Kidney (tissue), 14 donors: ENCODE results near the gene C1orf35. TPM values are rescaled to one million over a fixed set of nuclear protein-coding genes. Genes with fewer than 3 reads are reported as not detected.

Experiments used
- DNase-seq, 5 donors: peaks; one replicate each; pipeline ENCODE4 v3.0.0-alpha.2; 2013 to 2020
- FAIRE-seq: peaks from 2 replicates; lab custom pipeline; 2012; peaks lifted over from hg19 to GRCh38; lab: Jason Lieb, UNC
- H3K27ac ChIP-seq, 2 donors: one replicate each; pipeline ENCODE4 v1.7.0; 2013; ENCODE audit warnings: low read depth in 2 of 2, low read length in 2 of 2, inconsistent platforms in 1 of 2
- H3K27me3 ChIP-seq: one replicate; pipeline ENCODE4 v1.7.1; 2013; ENCODE audit warnings: low read length, inconsistent platforms; ENCODE audit not compliant: control insufficient read depth, insufficient read depth
- H3K36me3 ChIP-seq, 3 donors: one replicate each; pipeline versions ENCODE4 v1.7.0 to v1.7.1; 2013; ENCODE audit warnings: low read length in 3 of 3, control low read depth in 1 of 3, inconsistent platforms in 1 of 3; ENCODE audit not compliant: insufficient read depth in 3 of 3, control insufficient read depth in 2 of 3
- H3K4me1 ChIP-seq, 3 donors: one replicate each; pipeline versions ENCODE4 v1.7.0 to v1.7.1; 2013; ENCODE audit warnings: low read length in 3 of 3, inconsistent platforms in 1 of 3, low read depth in 1 of 3; ENCODE audit not compliant: control insufficient read depth in 2 of 3, insufficient read depth in 2 of 3
- H3K4me3 ChIP-seq, 3 donors: one replicate each; pipeline versions ENCODE4 v1.7.0 to v1.8.1; 2013; ENCODE audit warnings: low read length in 3 of 3, control low read depth in 1 of 3, inconsistent platforms in 1 of 3
- H3K9ac ChIP-seq, 3 donors: one replicate each; pipeline versions ENCODE4 v1.7.0 to v1.7.1; 2013; ENCODE audit warnings: low read length in 3 of 3, control low read depth in 1 of 3, inconsistent platforms in 1 of 3
- H3K9me3 ChIP-seq, 3 donors: one replicate each; pipeline versions ENCODE4 v1.7.0 to v1.7.1; 2013; ENCODE audit warnings: low read length in 3 of 3, control low read depth in 1 of 3, inconsistent platforms in 1 of 3; ENCODE audit not compliant: control insufficient read depth in 2 of 3, insufficient read depth in 1 of 3
- intact Hi-C: fragments of 100-400 bp; cut with DNase I; formaldehyde crosslinking; loops from one replicate; pipeline ENCODE4 v1.11.1; 2022
- polyA plus RNA-seq: library from polyadenylated mRNA; stranded (reverse); fragments of 350-450 nt; fragmentation: Illumina TruSeq; extraction: RNeasy Lipid Tissue Mini Kit (QIAGEN cat#74804); gene quantifications from one replicate; pipeline ENCODE4 v1.2.3, GENCODE V29; 2014; ENCODE audit warnings: low read depth, low replicate concordance; ENCODE audit not compliant: insufficient read depth
- total RNA-seq: library from RNA; stranded (reverse); fragmentation: NEBNext Ultra II Directional; extraction: Animal tissue kit (Norgen Biotek cat#: 25700); gene quantifications from one replicate; pipeline ENCODE4 v1.2.1, GENCODE V29; 2021
- TF ChIP-seq, protein P1 (sequence below): IDR thresholded peaks from 3 replicates; pipeline ENCODE4 v1.5.1; 2012; ENCODE audit warnings: mild to moderate bottlenecking, moderate library complexity, borderline replicate concordance; ENCODE audit not compliant: insufficient read depth; ENCODE audit errors: extremely low read depth
- donor health status: control.
- donor health status: control.
- donor health status: control.
- donor health status: control.
- donor health status: control.
- donor health status: DM: yes; HTN: yes; CAD: no.
- donor health status: Normal renal cell carcinoma (clear cell type).

Gene C1orf35
- total and polyA plus RNA-seq, 2 donors from 2014 or later, result 17.4 to 17.6 TPM

DNA sequence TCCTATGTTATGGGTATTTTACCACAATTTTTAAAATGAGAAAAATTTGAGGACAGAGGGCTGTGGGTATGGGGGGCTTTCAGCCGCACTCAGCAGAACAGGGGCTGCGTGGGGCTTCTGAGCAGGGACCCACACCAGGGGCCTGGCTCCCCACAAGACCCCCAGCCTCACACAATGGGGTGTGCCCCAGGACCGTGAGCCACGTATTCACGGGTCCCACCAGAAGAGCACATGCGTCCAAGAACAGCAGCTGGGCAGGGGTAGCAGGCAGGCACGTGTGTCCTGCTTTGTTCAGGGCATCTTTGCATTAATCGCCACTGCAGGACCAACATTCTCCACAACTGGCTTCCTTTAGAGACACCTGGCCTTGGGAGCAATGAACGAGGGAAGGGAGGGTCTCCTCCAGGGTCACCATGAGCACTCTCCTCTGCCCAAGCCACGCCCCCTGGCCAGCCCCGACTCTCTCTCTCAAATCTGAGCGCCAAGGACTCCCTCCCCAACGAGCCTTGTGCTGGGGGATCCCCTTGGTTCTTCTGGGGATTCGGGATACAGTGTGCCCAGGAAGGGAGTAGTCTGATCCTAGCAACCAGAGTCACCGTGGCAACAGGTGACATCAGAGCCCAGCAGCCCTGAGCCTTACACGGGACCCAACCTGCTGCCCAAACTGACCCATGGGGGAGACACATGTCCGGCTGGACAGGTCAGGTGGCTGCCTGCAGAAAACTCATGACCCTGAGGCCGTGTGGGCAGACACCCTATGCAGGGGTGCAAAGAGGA lies 28.0 kb downstream of the C1orf35 start:
- FAIRE-seq, result no peak

DNA sequence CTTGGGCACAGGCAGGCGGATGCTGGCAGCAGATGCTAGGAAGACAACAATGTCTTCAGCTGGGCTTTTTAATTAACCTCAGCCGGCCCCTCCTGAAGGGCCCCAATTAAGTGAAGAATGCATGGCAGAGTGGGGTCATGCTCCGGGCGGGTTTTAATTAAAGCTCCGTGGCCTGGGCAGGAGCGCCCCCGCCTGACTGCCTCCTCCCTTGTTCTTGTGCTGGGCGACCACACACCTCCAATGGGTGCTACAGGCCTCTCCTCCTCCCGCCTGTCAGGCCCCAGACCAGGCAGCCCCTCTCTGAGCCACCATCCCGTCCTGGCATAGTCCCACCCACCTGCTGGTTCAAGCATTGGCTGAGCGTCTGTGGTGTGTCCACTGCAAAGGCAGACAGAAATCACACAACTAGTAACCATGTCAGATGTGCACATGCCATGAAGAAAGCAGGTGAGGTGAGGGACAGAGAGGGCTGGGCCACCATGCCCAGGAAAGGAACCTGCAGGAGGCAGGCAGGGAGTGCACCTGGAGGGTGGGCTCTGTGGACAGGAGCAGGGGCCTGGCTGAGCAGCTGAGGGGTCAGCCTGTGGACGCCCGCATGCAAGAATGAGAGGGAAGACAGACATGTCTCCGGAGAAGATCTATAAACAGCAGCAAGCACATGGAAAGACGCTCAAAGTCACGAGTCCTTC lies 29.1 kb downstream of the C1orf35 start:
- no peak overlapping the region for H3K27ac ChIP-seq
- H3K9ac ChIP-seq, result no peak overlapping the region
- DNase-seq (peak in 4 of 5 donors; percentile 68 to 84 (median 75)), FAIRE-seq (no peak)
- intact Hi-C loops, result no loop called here
- H3K4me1 ChIP-seq, result no peaks in the 10 kb centered on the region
- TF ChIP-seq, protein P1, sequence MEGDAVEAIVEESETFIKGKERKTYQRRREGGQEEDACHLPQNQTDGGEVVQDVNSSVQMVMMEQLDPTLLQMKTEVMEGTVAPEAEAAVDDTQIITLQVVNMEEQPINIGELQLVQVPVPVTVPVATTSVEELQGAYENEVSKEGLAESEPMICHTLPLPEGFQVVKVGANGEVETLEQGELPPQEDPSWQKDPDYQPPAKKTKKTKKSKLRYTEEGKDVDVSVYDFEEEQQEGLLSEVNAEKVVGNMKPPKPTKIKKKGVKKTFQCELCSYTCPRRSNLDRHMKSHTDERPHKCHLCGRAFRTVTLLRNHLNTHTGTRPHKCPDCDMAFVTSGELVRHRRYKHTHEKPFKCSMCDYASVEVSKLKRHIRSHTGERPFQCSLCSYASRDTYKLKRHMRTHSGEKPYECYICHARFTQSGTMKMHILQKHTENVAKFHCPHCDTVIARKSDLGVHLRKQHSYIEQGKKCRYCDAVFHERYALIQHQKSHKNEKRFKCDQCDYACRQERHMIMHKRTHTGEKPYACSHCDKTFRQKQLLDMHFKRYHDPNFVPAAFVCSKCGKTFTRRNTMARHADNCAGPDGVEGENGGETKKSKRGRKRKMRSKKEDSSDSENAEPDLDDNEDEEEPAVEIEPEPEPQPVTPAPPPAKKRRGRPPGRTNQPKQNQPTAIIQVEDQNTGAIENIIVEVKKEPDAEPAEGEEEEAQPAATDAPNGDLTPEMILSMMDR, result peak; percentile 14
- no peaks in the 10 kb centered on the region for H3K9me3 ChIP-seq
- H3K27me3 ChIP-seq, result peaks cover 6% of the 10 kb centered on the region
- H3K36me3 ChIP-seq, result no peaks in the 10 kb centered on the region
- H3K4me3 ChIP-seq, result no peak overlapping the region

More for the DNA sequence above, 28.0 kb downstream of the C1orf35 start:
- TF ChIP-seq, protein P1, result no peak
- Histone ChIP-seq H3K4me3 (no peak overlapping the region), H3K4me1 (no peaks in the 10 kb centered on the region), H3K9ac (no peak overlapping the region), H3K9me3 (no peaks in the 10 kb centered on the region), H3K27me3 (peaks cover 6% of the 10 kb centered on the region), H3K36me3 (no peaks in the 10 kb centered on the region), H3K27ac (no peak overlapping the region)
- intact Hi-C loops, result no loop called here
- peak in 2 of 5 donors; percentile 50 to 67 for DNase-seq

DNA sequence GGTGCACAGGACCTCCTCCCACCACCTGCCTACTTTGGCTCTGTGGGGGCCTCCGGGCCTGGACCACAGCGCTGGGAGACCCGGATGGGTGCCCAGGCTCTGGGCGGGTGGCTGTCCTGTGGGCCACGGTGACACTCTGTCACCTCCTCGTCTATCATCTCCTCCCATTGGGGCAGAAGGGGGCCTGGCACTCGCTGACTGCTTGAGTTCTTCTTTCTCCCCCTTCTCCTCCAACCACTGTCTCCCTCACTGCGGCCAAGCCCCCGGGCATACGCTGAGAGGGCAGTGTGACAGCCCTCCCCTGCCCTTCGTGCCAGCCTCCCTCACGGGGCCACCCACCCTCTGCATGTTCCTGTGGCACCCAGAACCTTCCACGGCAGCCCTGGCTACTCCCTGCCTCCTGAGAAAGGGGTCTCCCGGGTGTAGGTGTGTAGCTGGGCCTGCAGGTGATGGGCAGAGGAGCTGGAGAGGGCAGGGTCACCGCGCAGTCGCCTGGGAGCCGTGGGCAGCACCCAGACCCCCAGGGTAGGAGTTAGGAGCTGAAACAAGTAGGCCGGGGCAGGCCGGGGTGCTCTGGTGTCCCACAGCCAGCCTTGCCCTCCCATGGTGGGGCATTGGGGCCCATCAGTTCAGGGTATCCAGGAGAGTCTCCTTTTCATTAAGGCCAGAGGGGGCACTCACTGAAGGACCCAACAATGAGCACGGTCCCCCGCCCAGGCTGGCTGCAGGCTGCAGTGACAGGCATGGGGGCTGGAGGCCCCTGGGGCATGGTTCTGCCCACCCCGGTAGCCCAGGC lies 29.9 kb downstream of the C1orf35 start:
- Histone ChIP-seq H3K9ac (no peak overlapping the region), H3K27me3 (peaks cover 6% of the 10 kb centered on the region), H3K27ac (no peak overlapping the region), H3K9me3 (no peaks in the 10 kb centered on the region), H3K36me3 (no peaks in the 10 kb centered on the region), H3K4me3 (no peak overlapping the region), H3K4me1 (no peaks in the 10 kb centered on the region)
- FAIRE-seq, result no peak
- intact Hi-C loops, result no loop called here
- TF ChIP-seq, protein P1, result no peak
- DNase-seq, result no peak
